ENCODE results near the gene CASK.
"Not testable (repeated sequence)": the region's sequence is repeated elsewhere in the genome, so short reads cannot be mapped to it uniquely, and the experiment has no call there.

CASK gene

DNA sequence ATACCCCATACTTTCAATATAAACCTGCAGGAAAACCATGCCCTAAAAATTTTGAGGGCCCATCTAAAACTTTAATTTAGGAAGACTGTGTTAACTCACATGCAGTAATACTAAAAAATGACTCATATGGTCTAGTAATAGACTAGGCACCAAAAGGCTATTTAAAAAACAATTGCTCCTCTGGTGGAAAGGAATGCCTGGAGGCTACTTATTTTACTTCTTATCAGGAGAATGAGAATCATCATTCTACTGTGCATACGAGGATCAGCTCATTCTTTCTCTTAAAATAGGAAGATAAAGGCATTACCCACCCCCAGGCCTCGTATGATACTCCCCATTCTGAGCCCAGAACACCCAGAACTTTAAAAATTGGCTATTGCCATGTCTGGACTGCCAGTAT, 277.2 kb downstream of the CASK start:
- DNase-seq (ENCODE audit: low read depth in 2 of 2): not testable (repeated sequence)

DNA sequence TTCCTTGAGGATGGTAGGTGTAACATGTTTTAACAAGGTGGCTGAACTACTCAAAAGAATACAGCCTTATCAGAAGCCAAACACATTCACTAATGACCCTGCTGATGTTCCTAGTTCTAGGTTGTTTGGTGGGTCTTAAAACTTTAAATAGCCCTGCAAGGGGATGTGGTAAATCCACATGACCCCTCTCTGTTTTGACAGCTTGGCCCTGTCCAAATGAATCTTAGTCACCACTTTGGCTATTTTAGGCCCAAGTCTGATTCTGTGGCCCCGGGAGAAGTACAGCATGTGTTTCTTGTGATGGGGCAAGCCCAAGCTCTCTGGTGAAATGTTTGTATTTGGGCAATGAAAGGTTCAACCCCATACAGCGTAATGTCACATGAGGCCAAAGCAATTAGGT, 289.1 kb downstream of the CASK start:
- no peak for DNase-seq (ENCODE audit: low read depth in 2 of 2)

DNA sequence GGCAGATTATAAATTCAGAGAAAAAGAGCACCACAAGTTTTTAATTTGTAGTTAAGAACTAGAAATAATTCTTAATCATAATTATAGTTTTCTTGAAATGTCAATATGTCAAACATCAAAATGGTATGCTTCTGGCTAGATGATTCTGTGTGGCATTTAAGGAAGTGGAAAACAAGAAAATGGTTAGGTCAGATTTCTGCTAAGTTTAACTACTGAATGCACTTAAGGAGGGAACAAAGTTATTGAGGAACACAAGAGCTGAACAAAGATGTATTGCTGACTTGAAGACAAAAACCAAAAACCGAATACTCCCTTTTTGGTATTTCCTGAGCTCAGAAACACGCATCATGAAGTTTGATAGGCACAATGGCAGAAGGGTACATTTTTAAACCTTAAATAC, 293.3 kb downstream of the CASK start:
- DNase-seq (ENCODE audit: low read depth in 2 of 2): no peak

- DNase-seq (ENCODE audit: low read depth in 2 of 2): no peak
Measured at GRCh38 chrX:41629539-41629938, 293.8 kb downstream of the CASK start.

DNA sequence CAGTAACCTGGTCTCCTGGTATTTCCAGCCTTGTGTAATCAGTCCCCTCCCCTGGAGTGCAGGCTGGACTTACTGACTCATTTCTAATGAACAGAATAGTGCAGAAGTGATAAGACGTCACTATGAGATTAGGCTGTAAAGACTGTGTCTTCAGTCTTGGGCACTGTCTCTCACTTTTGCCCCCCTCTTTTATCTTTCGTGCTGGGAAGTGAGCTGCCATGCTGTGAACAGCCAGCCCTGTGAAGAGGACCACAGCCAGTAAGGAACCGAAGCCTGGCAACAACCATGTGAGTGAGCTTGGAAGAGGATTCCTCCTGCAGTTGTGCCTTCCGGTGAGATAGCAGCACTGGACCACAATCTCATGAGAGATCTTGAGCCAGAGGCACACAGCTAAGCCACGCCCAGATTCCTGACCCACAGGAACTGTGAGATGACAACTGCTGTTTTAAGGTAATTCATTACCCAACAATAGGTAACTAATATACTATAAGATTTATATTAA, 302.1 kb downstream of the CASK start:
- DNase-seq (ENCODE audit: low read depth in 2 of 2): no peak

GRCh38 chrX:41619221-41619620, 304.1 kb downstream of the CASK start:
- DNase-seq (ENCODE audit: low read depth in 2 of 2): no peak

GRCh38 chrX:41616935-41617334, 306.4 kb downstream of the CASK start:
- DNase-seq (ENCODE audit: low read depth in 2 of 2): no peak

- no peak for DNase-seq (ENCODE audit: low read depth in 2 of 2)
Measured at GRCh38 chrX:41616255-41616654, 307.1 kb downstream of the CASK start.

- DNase-seq (ENCODE audit: low read depth in 2 of 2): no peak
Measured at GRCh38 chrX:41608244-41608643, 315.1 kb downstream of the CASK start.

GRCh38 chrX:41607264-41607832, 316.0 kb downstream of the CASK start:
- no peak for DNase-seq (ENCODE audit: low read depth in 2 of 2)

- DNase-seq (ENCODE audit: low read depth in 2 of 2): not testable (repeated sequence)
Measured at GRCh38 chrX:41606057-41606456, 317.3 kb downstream of the CASK start.

DNA sequence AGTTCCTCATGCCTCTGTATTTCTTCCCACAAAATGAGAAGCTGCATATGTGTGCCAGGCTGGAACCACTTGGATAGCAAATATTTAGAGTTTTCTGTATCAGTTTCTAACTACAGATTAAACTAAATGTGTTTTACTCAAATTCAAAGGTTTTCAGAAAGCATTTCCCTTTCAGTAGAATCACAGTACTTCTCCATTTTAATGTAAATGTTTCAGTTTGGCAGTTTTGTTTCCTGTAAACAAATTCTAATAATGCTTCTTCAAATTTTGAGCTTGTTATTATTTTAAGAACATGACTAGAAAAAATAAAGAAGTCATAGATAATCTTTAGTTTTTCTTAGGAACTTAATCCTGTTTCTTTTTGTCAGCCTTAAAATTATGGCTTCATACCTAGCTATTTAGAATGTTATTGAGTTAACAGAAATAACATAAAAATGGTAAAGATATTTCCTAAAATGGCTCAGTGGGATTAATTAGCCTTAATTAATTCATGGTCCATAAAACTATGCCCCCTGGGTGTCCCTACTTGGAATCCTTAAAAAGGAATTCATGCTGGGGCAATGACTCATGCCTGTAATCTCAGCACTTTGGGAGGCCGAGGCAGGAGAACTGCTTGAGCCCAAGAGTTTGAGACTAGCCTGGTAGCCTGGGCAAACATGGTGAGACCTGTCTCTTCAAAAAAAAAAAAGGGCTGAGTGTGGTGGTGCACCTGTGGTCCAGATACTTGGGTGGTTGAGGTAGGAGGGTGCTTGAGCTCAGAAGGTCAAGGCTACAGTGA, 318.4 kb downstream of the CASK start:
- no peak for DNase-seq (ENCODE audit: low read depth in 2 of 2)

- no peak for DNase-seq (ENCODE audit: low read depth in 2 of 2)
Measured at GRCh38 chrX:41604177-41604576, 319.2 kb downstream of the CASK start.

GRCh38 chrX:41603596-41603995, 319.8 kb downstream of the CASK start:
- DNase-seq (ENCODE audit: low read depth in 2 of 2): no peak

DNA sequence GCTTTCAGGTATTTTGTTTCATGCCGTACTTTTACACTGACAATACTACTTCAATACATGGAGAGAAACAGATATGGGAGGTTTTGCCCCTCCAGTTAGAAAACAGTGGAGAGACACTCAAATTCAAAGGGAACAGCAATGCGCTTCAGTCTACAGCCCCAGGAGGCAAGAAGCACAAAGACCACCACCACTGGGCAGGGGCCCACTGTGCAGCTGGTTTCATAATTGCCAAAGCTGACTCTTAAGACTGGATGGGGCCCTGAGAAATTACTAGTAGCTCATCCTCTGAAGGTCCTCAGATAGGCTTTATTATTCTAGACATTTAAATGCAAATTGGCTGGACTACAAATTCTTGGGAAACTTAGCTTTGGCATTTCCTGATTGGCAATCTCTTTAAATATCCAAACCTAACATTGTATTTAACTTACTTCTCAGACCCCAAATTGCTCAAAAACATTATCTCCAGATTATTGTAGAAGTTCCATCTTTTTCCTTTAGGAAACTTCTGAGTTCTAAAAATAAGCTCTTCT, 320.5 kb downstream of the CASK start:
- DNase-seq (ENCODE audit: low read depth in 2 of 2): no peak

- no peak for DNase-seq (ENCODE audit: low read depth in 2 of 2)
Measured at GRCh38 chrX:41600291-41600690, 323.1 kb downstream of the CASK start.

DNA sequence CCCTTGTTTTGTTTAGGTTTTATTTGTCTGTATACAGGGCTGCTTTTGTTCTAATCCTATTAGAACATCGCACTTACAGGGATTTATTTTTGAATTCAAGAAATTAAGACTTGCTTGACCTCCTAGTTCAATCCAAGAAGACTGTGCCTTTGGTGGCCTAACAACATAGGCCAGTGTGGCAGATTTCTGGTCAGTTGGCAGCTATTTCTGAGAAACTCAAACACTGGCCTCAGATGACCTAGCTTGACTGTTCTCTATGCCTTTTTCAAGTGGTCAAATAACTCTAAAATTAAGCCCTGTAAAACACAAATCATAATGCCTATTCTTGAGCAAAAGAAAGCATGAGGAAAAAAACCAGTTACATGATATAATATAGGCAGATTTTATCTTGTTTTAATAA, 323.8 kb downstream of the CASK start:
- no peak for DNase-seq (ENCODE audit: low read depth in 2 of 2)

GRCh38 chrX:41596596-41596995, 326.8 kb downstream of the CASK start:
- DNase-seq (ENCODE audit: low read depth in 2 of 2): no peak

- no peak for DNase-seq (ENCODE audit: low read depth in 2 of 2)
Measured at GRCh38 chrX:41594634-41595033, 328.7 kb downstream of the CASK start.

DNA sequence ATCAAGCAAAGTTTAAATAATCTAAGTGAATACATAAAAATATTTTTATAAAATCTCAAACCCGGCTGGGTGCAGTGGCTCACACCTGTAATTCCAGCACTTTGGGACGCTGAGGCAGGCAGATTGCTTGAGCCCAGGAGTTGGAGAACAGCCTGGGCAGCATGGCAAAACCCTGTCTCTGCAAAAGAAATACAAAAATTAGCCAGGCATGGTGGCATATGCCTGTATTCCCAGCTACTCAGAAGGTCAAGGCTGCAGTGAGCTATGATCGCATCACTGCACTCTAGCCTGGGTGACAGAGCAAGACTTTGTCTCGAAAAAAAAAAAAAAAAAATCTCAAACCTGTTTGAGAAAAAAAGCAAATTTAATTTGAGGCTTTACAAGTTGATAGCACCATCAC, 331.4 kb downstream of the CASK start:
- no peak for DNase-seq (ENCODE audit: low read depth in 2 of 2)

DNA sequence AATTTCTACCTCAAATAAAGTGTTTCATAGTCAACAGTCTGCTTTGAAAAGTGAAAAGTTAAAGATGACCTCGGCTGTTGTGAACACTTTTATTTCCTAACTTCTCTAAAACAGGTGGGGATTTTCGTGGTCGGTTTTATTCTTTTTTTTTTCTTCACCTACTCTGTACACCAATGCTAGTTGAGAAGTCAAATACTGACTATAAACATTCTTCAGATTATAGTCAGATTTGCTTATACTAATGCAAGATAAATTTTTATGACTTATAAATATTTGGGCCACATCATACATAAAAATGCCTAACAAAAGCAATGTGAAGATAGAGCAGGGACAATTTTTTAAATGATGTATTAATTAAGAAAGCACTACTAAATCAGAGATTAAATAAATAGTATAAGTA, 332.7 kb downstream of the CASK start:
- DNase-seq (ENCODE audit: low read depth in 2 of 2): no peak

DNA sequence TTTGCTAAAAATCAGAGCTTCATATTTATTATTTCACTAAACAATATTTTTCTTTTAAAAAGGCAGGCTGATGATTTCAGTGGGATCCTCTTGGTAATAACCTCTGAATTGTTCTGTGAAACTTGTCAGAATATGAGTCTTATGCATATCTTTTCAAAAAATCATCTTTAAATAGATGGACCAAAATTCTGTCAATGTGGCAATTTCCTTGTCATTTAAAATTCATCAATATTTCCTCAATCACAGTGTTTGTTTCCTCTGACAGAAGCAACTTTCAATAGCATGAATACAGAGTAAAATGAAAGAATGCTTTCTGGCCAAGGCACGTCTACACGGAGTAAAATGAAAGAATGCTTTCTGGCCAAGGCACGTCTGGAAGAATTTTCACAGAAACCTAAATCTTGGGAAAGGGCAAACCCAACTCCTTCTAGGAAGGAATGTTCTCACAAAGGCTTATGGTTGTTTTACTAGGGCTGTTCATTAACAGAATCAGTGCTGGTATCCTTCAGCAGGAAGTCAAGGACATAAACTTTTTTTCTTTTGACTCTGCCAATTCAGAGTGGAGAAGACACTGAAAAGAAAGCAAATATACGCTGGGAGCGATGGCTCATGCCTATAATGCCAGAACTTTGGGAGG, 333.6 kb downstream of the CASK start:
- DNase-seq (ENCODE audit: low read depth in 2 of 2): no peak

DNA sequence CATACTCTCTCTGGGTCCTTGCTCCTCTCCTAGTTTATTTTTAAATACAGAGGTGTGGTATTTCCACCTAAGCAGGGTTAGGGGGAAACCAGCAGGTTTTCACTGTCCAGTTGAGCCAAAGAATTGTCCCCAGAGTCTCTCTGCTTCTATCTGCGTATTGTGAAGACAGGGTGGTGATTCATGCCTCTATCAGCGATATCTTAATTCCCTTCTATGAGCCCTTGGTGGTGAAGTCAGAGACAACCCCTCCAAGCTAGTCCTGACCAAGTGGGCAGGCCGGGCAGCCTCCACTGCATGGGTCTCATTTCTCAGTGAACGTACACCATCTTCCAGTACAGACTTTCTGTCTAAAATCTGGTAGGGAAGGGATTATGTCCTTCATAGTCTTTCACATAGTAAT, 335.1 kb downstream of the CASK start:
- no peak for DNase-seq (ENCODE audit: low read depth in 2 of 2)
